PFSK-1 (cell line): ENCODE results near the gene TET2.

Experiments used
- FOXP2 ChIP-seq: optimal IDR thresholded peaks from 2 replicates; pipeline ENCODE3; 2011; ENCODE audit warnings: borderline replicate concordance, control low read depth, inconsistent platforms; ENCODE audit not compliant: insufficient read depth; ENCODE audit errors: extremely low read length, extremely low read depth
- POLR2AphosphoS5 ChIP-seq: IDR thresholded peaks from 2 replicates; pipeline ENCODE4 v1.6.1; 2012; ENCODE audit warnings: low read depth, mild to moderate bottlenecking, control low read depth, low read length, moderate library complexity
- SIN3A ChIP-seq: IDR thresholded peaks from 2 replicates; pipeline ENCODE4 v1.6.1; 2012; ENCODE audit warnings: mild to moderate bottlenecking, low read length, moderate library complexity, borderline replicate concordance; ENCODE audit not compliant: insufficient read depth
- TAF1 ChIP-seq: IDR thresholded peaks from 2 replicates; pipeline ENCODE4 v1.6.1; 2012; ENCODE audit warnings: low read length, control low read depth, borderline replicate concordance; ENCODE audit not compliant: insufficient read depth
- TF ChIP-seq, protein P1 (sequence below), 2 experiments: IDR thresholded peaks; 2 replicates each; pipeline versions ENCODE4 v1.6.1 to v1.8.0; 2011 to 2012; ENCODE audit warnings: low read depth in 2 of 2, low read length in 2 of 2, control low read depth in 1 of 2, inconsistent platforms in 1 of 2, mild to moderate bottlenecking in 1 of 2, moderate library complexity in 1 of 2; ENCODE audit not compliant: insufficient read depth in 1 of 2

The TET2 gene

DNA sequence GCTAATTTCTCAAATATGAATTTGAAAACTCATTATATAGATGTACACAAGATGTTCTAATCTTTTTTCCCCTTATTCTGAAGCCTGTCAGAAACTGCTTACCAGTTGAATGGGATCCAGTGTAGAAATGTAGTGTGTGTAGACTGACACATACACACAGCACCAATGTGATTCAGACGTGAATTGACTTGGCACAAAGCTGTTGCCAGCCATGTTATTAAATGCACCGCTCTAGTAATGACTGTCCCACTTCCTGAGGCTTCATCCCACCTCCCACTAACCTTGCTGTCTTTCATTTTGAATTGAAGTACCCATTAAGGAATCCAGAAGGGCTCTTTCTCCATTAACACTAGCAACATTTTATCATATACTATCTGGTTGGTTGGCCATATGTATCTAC is 180.5 kb downstream of the TET2 start:
- TF ChIP-seq POLR2AphosphoS5 (no peak), FOXP2 (no peak), TAF1 (no peak), SIN3A (no peak)
- TF ChIP-seq, protein P1, sequence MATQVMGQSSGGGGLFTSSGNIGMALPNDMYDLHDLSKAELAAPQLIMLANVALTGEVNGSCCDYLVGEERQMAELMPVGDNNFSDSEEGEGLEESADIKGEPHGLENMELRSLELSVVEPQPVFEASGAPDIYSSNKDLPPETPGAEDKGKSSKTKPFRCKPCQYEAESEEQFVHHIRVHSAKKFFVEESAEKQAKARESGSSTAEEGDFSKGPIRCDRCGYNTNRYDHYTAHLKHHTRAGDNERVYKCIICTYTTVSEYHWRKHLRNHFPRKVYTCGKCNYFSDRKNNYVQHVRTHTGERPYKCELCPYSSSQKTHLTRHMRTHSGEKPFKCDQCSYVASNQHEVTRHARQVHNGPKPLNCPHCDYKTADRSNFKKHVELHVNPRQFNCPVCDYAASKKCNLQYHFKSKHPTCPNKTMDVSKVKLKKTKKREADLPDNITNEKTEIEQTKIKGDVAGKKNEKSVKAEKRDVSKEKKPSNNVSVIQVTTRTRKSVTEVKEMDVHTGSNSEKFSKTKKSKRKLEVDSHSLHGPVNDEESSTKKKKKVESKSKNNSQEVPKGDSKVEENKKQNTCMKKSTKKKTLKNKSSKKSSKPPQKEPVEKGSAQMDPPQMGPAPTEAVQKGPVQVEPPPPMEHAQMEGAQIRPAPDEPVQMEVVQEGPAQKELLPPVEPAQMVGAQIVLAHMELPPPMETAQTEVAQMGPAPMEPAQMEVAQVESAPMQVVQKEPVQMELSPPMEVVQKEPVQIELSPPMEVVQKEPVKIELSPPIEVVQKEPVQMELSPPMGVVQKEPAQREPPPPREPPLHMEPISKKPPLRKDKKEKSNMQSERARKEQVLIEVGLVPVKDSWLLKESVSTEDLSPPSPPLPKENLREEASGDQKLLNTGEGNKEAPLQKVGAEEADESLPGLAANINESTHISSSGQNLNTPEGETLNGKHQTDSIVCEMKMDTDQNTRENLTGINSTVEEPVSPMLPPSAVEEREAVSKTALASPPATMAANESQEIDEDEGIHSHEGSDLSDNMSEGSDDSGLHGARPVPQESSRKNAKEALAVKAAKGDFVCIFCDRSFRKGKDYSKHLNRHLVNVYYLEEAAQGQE (IDR thresholded peaks at IDR 0.05; ENCODE audit: insufficient read depth in 1 of 2, low read depth in 2 of 2, low read length in 2 of 2), result no peak

DNA sequence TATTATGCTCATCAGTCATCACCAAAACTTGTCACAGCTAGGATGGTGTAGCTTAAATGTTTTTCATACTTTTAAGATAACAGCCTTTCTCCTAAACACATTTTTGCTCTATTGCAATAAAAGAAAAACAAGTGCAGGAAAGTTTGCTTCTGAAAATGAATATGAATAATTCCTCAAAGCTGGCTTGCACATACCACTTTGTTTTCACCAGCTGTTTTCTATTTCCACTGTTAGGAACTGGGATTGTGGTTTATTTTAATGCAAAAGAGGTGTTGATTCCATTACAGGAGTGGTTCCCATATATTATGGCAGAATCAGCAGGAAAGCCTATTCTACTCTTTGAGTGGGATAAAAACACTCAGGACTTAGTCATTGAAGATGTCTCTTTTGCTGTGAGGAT is 181.3 kb downstream of the TET2 start:
- TF ChIP-seq FOXP2 (no peak), TAF1 (no peak), SIN3A (no peak), POLR2AphosphoS5 (no peak)
- TF ChIP-seq, protein P1 (IDR thresholded peaks at IDR 0.05; ENCODE audit: insufficient read depth in 1 of 2, low read depth in 2 of 2, low read length in 2 of 2), result no peak

DNA sequence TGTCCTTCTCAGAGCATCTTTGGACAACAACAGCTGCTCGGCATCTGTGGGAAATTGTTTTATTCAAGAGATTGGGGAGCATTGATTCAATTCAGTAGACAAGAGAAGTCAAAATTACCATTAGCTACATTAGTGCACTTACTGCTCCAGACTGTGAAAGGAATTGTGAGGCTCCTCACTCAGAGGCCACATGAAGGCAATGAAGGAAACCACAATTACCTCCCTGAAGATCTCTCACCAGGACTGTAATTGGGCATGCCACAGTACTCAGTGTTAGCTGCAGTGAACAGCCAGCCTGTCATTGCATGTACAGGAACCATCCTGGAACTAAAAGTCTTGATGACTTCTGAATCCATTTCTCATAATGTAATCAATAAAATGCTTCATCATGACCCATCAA is 182.4 kb downstream of the TET2 start:
- TF ChIP-seq SIN3A (no peak), POLR2AphosphoS5 (no peak), TAF1 (no peak), FOXP2 (no peak)
- TF ChIP-seq, protein P1 (IDR thresholded peaks at IDR 0.05; ENCODE audit: insufficient read depth in 1 of 2, low read depth in 2 of 2, low read length in 2 of 2), result no peak
